ENCODE measurements around the gene CDH4.

DNA sequence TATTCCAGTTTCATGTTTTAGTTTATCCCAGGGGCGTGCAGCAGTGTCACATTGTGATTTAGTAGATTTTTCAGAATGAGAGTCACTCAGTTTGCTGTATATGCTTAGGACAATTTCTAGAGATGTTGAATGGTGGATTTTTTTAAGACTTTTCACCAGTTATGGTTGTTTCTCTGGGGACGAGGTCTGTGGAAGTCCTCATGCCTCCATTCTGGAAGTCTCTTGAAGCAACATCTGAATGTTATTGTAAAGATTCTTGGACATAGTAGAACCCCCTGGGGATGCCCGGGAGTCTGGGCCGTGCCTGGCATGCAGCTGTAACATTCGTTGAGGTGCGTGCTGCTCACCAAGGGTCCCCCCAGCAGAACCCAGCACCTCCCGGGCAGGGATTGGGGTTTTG, 341.5 kb downstream of the CDH4 start:
- TF ChIP-seq, protein P1, sequence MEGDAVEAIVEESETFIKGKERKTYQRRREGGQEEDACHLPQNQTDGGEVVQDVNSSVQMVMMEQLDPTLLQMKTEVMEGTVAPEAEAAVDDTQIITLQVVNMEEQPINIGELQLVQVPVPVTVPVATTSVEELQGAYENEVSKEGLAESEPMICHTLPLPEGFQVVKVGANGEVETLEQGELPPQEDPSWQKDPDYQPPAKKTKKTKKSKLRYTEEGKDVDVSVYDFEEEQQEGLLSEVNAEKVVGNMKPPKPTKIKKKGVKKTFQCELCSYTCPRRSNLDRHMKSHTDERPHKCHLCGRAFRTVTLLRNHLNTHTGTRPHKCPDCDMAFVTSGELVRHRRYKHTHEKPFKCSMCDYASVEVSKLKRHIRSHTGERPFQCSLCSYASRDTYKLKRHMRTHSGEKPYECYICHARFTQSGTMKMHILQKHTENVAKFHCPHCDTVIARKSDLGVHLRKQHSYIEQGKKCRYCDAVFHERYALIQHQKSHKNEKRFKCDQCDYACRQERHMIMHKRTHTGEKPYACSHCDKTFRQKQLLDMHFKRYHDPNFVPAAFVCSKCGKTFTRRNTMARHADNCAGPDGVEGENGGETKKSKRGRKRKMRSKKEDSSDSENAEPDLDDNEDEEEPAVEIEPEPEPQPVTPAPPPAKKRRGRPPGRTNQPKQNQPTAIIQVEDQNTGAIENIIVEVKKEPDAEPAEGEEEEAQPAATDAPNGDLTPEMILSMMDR (IDR thresholded peaks at IDR 0.05): no peak
- TF ChIP-seq POLR2AphosphoS5 (IDR thresholded peaks at IDR 0.05; ENCODE audit: low read depth, low read length) (no peak), REST (IDR thresholded peaks at IDR 0.05; ENCODE audit: insufficient read depth in 1 of 2, low read depth in 2 of 2, low read length in 1 of 2) (no peak)
